HG02870 (cell line): ENCODE measurements around the gene NUAK2.
"Not testable (repeated sequence)": the region's sequence is repeated elsewhere in the genome, so short reads cannot be mapped to it uniquely, and the experiment has no call there.

ENCODE experiments used
- ATAC-seq: cut with Tn5 transposase; IDR thresholded peaks from one replicate; pipeline ENCODE4 v1.9.1; 2021; ENCODE audit warnings: mild to moderate bottlenecking, moderate library complexity; ENCODE audit not compliant: unreplicated experiment

Gene NUAK2

GRCh38 chr1:205321162-205321958 lies at the start of gene NUAK2:
Gene NUAK2 (minus strand): TSS chr1:205321745. CDS start chr1:205321628, 117 bp downstream.
- ATAC-seq: no peak

DNA sequence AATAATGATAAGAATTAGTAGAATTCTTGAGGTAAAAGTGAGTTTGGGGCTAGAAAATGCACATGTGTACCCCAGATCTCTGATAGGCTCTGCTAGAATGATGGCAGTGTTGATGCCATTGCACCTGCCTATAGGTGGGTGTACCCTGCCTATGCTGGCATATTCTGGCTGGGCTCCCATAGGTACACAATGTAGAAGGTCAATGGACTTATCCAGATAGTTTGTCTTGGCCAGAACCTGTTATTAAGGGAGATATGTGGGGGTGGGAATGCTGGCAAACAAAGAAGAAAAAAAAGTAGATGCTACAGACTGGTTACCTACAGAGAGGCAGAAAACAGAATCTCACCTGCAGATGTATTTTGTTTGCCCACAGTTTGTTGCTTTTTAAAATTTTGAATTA lies 49.2 kb upstream of the NUAK2 start:
- no peak for ATAC-seq

DNA sequence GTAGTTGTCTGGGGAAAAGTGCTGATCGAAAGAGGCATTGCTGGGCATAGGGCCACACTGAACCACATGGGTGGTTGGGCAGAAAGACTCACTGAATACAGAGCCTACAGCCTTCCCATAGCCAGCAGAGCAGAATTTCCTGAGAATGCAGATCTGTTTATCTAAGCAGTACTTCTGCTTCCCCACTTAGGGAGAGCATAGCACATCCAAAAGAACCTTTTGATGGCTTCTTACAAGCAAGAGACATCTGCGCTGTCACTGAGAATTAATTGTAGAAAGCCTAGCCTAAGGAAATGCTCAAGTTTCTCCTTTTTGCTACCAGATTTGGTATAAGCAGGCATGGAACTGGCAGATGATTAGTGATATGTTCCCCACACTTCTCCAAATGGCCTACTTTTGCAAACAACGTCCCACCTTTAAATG lies 48.2 kb upstream of the NUAK2 start:
- no peak for ATAC-seq

GRCh38 chr1:205368478-205368877 lies 46.9 kb upstream of the NUAK2 start:
- ATAC-seq: no peak

- no peak for ATAC-seq
Observed at GRCh38 chr1:205365945-205366463, 44.5 kb upstream of the NUAK2 start.

DNA sequence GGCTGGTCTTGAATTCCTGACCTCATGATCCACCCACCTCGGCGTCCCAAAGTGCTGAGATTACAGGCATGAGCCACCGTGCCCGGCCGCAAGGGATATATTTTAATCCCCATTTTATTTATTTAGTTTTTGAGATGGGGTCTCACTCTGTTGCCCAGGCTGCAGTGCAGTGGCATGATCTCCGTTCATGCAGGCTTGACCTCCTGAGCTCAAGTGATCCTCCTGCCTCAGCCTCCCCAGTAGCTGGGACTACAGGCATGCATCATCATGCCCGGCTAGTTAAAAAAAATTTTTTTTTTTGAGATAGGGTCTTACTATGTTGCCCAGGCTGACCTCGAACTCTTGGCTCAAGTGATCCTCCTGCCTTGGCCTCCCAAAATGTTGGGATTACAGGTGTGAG lies 43.5 kb upstream of the NUAK2 start:
- ATAC-seq: not testable (repeated sequence)

DNA sequence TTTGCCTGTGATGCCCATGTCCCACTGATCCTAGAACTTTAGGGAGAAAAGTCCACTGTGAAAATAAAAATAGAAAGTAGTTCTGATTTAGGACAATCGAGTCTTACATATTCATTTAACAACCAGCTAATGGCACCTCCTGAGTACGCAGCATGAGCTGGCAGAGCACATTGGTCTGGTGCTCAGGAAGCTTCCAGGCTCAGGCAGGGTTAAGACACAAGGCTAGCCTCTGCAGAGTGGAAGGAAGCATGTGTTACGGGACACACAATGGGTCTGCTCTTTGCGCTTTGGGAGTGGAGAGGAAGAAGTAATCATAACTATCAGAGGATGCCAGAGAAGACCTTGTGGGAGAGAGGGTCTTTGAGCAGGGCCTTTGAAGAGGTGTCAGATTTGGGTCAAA lies 39.3 kb upstream of the NUAK2 start:
- no peak for ATAC-seq

DNA sequence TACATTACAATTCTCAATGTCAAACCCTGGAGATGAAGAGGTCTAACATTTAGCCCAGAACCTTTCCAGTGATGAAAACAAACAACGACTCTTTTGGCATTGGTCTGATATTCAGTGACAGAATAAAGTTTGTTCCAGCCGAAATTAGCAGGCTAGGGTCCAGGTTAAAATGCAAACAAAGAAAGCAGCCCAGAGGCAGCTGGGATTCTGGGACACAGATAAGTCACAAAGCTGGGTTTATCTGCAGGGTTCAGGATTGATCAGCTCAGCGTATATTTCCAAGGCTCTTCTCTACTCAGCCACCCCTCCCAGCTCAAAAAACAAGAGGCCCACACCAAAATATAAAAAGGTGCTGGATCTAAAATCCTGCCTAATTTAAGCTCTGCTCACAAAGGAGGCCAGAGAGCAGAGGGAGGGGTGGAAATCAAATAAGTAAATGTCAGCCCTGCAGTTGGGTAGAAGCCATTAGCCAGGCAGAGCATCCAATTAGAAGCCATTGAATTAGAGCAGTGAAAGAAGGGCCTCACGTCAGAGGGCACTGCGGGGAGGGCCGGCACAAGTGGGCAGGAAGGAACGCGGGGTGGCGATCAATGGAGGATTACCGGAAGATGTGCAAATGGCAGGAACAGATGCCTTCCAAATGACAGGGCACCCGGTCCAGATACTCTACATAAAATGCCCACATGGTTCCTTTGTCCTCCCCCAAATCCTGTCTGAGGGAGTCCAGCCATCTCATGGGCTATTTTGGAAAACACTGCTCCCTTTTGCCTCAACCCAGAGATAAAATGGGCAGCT lies 38.4 kb upstream of the NUAK2 start:
- no peak for ATAC-seq

- ATAC-seq: no peak
Observed at GRCh38 chr1:205358579-205358978, 37.0 kb upstream of the NUAK2 start.

DNA sequence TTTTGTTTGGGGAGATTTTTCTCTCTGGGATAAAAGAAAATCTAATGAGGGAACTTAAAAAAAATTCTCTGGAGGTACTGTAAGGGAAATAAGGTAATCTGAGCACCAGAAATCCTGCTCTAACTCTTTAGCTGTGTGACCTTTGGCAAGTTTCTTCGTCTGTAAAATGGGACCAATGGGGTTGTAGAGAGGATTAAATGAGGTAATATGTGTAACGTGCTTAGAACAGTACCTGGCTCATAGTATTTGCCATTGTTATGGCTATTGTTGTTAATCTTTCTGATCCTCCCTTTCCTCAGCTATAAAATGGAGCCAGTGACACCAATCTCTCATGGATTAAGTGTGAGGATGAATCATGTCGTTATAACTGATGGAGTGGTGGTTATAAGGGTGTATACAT lies 36.0 kb upstream of the NUAK2 start:
- no peak for ATAC-seq

GRCh38 chr1:205356440-205357139 lies 35.0 kb upstream of the NUAK2 start, which contains the start of gene KLHDC8A:
Gene KLHDC8A (minus strand): TSS chr1:205356922. CDS start chr1:205343604, 13,318 bp downstream.
- no peak for ATAC-seq

GRCh38 chr1:205355075-205355453 lies 33.5 kb upstream of the NUAK2 start:
- ATAC-seq: no peak

DNA sequence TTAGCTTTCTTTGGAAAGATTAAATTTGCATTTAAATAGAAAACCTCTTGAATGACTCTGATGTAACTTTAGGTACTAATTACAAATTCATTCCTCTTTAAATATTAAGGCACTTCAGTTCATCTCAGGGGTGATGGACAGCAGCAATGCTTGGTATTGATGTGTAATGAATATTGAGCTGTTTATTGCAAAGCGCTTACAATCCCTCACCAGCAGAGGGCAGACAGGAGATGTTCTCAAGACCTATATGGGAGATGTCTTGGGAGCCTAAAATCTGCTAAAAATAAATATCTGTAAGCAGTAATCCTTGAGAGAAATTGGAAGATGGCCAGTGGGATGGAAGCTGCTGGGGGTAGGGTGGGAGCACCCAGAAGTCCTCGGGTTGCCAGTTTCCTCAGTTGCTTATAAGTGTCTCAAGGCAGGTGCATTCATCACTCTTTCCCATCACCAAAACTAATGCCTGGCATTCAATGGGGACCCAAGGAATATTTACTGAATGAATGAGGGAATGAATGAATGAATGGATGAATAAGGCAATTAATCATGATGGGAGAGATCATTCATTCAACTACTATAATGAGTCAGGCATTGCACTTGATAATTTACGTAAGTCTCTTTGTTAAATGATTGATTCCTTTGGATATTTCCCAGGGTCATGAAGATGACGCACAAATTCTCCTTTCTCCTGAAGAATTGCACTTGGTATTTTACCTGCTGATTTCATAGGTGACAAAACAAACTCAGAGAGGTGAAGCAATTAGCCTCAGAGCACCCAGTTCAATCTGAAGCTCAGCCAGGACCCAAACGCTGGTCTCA lies 32.9 kb upstream of the NUAK2 start:
- ATAC-seq: no peak

- no peak for ATAC-seq
Observed at GRCh38 chr1:205353612-205354011, 32.1 kb upstream of the NUAK2 start.

DNA sequence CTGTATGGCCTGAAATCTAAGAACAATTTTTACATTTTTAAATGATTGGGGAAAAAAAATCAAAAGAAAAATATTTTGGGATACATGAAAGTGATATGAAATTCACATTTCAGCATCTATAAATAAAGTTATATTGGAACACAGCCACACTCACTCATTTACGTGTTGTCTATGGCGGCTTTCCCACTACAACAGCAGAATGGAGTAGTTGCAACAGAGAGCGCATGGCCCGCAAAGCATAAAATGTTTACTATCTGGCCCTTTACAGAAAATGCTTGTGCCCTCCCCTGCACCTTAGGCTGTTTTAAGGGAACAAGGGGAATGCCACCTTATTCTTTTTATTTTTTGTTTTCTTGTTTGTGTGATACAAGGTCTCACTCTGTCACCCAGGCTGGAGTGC lies 31.6 kb upstream of the NUAK2 start:
- ATAC-seq: no peak

DNA sequence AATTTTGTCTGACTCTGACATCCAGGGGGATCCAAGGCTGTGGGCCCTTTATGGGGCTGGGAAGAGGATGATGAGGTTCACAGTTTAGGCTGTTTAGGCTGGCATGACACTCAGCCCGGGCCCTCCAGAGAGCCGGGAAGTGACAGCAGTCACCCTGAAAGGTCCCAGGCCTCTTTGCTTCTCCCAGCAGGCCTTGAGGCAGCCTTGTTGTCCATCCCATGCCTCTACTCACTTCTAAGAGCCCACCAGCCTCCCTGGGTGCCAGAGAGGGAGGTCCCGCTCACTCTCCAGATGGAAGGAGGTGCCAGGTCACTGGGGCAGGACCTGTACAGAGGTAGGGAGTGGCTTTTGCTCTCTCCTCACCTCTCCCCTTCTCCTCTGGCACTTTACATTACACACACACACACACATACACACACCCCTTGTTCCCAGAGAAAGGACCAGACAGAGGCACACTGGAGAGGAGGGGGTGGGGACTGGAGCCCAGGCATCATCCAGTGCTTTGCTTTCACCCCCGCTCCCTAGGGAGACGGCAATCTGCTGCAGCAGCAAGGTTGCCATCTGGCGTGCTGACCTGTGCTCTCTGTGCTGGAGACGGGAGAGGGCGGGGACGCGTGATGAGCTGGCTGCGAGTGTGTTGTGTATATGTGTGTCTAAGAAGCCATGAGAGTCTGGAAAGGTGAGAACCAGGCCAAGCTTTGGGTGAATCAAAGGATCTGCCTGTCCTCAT lies 30.6 kb upstream of the NUAK2 start:
- ATAC-seq: no peak

DNA sequence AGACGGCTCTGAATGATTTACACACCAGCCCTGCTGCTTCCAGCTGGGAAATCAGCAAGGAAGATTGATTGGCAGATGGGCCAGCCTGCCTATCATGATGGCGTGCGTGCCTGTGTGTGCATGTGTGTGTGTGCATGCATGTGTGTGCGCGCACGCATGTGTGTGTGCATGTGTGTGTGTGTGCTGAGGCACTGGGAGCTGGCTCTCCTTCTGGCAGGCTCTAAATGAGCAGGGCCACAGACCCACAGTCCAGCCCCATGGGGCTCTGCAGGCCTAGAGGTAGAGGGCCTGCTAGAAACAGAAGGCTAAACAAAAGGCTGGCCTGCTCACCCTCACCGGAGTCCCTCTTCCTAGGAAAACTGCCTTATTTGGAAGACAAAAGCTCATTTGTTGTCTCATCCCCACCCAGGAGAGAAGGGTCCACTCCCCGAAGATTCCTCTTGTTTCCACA lies 29.2 kb upstream of the NUAK2 start:
- no peak for ATAC-seq

DNA sequence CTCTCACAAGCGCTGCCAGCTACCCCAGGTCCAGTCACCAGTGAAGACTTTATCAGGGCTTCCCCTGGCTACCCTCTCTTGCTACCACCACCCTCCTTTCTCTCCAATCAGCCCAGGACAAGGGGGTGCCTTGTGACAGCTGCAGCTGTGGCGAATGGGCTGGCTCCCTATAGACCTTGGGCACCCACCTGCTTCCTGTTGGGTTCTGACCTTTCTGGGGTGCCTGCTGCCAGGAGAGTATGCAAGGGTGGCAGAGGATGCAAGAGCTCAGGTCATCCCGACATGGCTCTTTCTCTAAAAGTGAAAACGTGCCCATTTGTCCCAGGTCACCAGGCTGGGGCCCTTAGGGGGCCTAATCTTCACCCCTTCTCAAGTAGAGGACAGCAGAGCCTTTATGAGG lies 28.6 kb upstream of the NUAK2 start:
- no peak for ATAC-seq
